GM18951 (cell line): ENCODE data around the gene CLTCL1.
A peak's percentile ranks its signal among the peaks of the same experiment; 100 is the strongest.
"Not testable (repeated sequence)": the region's sequence is repeated elsewhere in the genome, so short reads cannot be mapped to it uniquely, and the experiment has no call there.

Experiments used
- POLR2A ChIP-seq: IDR thresholded peaks from 4 replicates; pipeline ENCODE4 v1.6.1; 2011; ENCODE audit warnings: mild to moderate bottlenecking; ENCODE audit not compliant: insufficient read length, insufficient read depth; ENCODE audit errors: extremely low read depth
- in situ Hi-C: fragments of 300-500 bp; cut with MboI; formaldehyde crosslinking; loops from one replicate; pipeline ENCODE4 v1.12.0; 2022; ENCODE audit warnings: low sequenced_read_pairs, mixed read lengths, inconsistent platforms; ENCODE audit not compliant: unreplicated experiment

CLTCL1 gene

DNA sequence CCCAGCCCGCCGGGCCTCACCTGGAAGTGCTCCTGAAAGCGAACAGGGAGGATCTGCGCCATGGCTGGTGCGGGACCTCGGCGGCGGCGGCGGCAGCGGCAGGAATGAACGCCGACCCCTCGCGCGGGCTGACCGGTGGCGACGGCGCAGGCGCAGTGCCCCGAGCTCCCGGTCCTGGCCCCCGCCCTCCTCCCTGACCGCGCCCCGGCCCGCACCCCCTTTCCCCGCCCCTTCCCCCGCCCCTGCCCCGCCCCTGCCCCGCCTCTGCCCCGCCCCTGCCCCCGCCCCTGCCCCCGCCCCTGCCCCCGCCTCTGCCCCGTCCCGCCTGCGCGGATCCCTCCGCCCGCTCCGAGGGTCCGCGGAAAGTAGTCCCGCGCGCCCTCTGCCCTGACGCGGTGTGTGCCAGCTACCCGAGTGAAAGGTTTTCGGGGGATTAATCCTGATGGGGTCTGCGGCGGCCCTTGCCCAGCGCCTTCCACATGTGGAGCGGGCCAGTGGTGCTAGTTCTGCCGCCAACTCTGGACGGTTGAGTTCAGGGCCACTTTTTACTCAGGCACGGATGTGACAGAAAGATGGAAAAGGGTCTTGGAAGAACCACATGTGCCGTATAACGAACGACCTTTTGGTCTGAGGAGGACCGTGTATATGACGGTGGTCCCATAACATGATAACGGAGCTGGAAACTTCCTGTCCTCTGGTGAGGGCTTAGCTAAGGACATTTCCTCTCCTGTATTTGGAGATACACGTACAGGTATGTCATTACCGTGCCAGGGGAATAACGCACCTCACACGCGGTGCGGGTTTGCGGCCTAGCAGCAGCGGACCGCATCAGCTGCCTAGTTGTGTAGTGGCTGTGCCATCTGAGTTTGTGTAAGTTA, at the start of gene CLTCL1:
TSS of gene CLTCL1 (minus strand) at position 140 of the 878 bp plus-strand sequence. CDS start at position 62, 78 bp downstream.
- in situ Hi-C loops = no loop called here

DNA sequence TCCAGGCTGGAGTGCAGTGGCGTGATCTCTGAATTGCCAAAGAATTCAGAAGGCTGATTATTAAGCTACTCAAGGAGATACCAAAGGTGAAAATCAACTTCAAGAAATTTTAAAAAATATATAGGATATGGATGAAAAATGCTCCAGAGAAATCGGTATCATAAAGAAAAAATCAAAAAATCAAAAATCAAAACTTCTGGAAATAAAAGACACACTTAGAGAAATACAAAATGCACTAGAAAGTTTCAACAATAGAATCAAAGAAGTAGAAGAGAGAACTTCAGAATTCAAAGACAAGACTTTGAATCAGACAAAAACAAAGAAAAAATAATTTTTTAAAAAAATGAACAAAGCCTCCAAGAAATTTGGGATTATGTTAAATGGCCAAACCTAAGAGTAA, 45.6 kb upstream of the CLTCL1 start:
- in situ Hi-C loops = no loop called here
- no peak for TF ChIP-seq POLR2A

More for the DNA sequence above, at the start of gene CLTCL1:
- peak; percentile 64 for TF ChIP-seq POLR2A

DNA sequence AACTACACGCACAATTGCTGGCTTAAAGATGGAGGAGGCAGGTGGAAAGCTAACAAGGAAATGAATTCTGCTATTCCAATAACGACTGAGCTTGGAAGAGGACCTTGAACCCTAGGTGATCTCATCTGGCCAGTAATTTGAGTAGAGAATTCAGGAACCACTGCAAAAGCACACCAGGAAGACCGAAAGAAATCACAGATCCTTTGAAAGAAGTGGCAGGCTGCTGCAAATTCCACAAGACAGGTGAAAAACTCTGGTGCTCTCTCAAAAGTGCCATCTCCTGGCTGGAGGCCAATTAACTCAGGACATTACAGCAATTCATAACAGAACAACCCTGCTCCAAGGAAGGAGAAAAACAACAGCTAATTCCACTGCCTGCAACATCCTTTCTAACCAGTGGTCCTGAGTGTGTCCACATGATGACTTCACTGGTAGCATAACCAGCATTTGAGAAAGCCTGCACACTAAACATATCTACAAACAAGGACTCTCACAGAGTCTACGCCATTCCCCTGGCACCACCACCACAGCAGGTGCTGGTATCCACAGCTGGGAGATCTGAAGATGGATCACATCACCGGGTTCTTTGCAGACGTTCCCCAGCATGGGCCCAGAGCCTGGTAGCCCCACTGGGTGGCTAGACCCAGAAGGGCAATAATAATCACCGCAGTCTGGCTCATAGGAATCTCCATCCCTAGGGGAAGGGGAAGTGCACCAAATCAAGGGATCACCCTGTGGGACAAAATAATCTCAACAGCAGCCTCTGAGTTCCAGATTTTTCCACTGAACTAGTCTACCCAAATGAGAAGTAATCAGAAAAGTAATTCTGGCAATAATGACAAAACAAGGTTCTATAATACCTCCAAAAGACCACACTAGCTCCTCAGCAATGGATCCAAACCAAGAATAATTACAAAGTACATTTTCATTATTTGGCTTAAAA, 44.9 kb upstream of the CLTCL1 start:
- in situ Hi-C loops = no loop called here
- TF ChIP-seq POLR2A = no peak

DNA sequence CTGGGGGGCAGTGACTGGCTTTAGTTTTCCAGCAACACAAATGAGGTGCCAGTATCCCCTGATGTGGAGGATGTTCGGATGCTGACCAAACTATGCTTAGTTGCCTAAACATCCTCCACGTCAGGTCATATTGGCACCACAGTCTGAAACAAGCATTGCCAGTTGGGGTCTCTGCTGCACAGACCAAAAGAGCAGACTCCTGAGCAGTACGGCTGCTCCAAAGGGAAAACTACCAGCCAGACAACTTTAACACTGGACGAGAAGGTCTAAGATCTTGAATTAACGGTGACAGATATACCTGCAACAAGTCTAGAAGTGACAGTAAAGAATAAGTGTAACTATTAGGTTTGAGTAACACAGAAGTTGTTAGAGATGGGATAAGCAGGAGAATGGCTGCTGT, 40.5 kb upstream of the CLTCL1 start:
- TF ChIP-seq POLR2A = no peak
- in situ Hi-C loops = no loop called here

DNA sequence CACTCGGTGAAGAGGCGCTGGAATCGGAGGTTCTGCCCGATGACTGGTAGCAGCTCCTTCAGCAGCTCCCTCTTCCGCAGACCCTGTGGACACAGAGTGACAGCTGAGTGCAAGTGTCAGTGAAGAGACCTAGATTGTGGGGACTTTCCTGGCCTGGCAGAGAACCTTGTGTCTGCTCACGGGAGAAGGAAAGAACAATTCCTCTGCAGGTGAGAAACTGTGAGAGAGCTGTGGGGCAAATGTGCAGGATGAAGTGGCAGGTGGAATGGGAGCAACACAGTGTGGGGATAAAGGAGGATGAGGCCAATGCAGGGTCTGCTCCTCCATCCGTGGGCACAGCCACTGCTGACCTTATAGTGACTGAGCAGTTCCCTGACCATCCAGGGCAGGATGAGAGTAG, 40.0 kb upstream of the CLTCL1 start:
- TF ChIP-seq POLR2A = no peak
- in situ Hi-C loops = no loop called here

DNA sequence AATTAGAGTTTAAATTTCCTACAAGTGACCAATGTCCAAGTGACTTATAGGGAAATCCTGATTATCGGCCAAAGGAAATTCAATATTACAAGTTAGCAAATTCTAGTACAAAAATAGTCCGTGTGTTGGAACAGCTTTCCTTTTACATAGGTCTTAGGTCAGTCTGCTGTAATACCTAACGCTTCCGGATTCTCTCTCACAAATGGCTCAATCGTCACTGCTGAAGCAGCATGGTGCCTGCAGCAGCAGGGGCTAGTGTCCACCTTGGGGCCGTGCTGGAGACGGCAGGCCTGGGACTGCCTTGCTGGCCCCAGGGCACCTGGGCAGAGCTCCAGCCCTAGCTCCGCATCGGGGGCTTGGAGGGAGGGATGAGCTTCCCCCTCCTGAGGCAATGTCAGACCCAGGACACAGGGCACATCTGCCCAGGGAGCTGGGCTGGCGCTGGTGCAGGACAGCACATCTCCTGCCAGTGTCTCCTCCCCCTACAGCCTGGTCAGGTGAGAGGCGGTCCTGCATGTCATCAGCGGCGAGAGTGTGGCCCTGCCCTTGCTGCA, 39.4 kb upstream of the CLTCL1 start:
- no peak for TF ChIP-seq POLR2A
- in situ Hi-C loops = no loop called here

DNA sequence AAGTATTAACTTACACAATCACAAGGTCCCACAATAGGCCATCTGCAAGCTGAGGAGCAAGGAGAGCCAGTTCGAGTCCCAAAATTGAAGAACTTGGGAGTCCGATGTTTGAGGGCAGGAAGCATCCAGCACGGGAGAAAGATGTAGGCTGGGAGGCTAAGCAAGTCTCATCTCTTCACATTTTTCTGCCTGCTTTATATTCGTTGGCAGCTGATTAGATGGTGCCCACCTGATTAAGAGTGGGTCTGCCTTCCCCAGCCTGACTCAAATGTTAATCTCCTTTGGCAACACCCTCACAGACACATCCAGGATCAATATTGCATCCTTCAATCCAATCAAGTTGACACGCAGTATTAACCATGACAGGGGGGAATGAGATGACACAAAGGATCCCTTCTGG, 38.7 kb upstream of the CLTCL1 start:
- in situ Hi-C loops = not testable (repeated sequence)

DNA sequence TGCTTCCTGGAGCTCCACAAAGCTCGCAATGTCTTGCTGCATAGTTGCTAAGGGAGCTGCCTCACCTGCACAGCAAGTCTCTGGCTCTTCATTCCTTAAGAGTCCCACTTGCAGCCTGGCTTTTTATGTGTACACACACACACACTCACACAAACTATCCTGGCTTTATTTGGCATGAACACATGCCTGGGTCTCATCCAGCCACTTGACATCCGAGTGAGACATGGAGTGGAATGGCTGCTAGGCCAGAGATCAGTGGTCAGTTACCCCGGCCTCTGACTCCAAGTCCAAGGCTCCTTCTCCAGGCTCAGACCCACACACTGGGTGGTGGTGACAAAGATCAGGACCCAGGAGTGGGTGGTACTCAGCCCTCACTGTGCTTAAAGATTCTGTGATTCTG, 37.9 kb upstream of the CLTCL1 start:
- in situ Hi-C loops = no loop called here

DNA sequence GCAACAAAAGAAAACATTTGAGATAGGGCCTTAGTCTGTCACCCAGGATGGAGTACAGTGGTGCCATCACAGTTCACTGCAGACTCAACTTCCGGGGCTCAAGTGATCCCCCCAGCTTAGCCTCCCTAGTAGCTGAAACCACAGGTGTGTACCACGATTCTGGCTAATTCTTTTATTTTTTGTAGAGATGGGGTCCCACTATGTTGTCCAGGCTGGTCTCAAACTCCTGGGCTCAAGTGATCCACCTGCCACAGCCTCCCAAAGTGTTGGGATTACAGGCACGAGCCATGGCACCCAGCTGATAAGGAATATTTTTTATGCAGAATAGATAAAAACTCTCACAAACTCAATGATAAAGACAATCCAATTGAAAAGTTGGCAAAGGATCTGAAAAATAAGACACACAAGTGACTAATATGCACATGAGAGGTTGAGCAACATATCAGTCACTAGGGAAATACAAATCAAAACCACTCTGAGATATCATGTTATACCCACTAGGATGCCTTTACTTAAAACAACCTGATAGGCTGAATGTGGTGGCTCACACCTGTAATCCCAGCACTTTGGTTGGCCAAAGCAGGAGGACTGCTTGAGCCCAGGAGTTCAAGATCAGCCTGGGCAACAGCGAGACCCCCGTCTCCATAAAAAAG, 33.9 kb upstream of the CLTCL1 start:
- no peak for TF ChIP-seq POLR2A
- in situ Hi-C loops = no loop called here

More for the DNA sequence above, 37.9 kb upstream of the CLTCL1 start:
- no peak for TF ChIP-seq POLR2A

DNA sequence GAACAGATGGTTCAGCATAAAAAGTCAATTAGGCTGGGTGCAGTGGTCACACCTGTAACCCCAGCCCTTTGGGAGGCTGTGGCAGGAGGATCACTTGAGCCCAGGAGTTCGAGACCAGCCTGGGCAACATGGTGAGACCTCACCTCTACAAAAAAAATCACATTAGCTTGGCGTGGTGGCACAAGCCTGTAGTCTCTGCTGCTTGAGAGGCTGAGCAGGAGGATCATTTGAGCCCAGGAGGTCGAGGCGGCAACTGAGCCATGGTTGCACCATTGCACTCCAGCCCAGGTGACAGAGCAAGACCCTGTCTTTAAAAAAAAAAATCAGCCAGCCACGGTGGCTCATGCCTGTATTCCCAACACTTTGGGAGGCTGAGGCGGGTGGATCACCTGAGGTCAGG, 31.9 kb upstream of the CLTCL1 start:
- in situ Hi-C loops = not testable (repeated sequence)

DNA sequence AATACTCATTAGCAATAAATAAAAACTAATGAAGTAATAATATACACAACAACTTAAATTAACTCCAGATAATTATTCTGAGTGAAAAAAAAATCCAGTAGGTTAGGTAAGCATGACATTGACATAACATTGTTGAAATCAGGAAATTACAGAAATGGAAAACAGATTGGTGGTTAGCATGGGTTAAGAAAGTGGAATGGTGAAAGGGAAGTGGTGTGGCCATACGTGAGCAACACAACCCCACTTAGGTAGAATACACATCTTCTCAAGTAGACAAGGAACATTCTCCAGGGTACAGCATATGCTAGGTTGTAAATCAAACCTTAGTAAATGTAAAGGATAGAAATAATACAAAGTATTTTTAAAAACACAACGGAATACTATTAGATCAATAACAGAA, 30.2 kb upstream of the CLTCL1 start:
- TF ChIP-seq POLR2A = no peak
- in situ Hi-C loops = no loop called here

DNA sequence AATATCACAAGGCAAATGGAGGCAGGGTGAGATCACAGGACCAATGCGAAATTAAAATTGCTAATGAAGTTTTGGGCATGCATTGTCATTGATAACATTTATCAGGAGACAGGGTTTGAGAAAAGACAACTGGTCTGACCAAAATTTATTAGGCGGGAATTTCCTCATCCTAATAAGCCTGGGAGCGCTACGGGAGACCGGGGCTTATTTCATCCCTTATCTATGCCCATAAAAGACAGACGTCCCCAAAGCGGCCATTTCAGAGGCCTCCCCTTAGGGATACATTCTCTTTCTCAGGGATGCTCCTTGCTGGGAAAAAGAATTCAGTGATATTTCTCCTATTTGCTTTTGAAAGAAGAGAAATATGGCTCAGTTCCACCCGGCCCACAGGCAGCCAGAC, 28.6 kb upstream of the CLTCL1 start:
- in situ Hi-C loops = not testable (repeated sequence)

DNA sequence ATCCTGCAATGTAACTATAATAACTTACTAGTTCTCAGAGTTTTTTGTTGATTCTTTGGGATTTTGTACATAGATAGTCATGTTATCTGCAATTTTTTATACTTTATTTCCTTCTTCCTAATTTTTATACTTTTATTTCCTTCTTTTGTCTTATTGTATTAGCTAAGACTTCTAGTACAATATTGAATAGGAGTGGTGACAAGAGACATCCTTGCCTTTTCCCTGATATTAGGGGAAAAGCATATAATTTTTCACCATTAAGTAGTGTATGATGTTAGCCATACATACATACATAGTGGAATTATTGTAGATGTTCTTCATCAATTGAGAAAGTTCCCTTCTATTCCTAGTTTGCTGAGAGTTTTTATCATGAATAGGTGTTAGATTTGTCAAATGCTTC, 27.8 kb upstream of the CLTCL1 start:
- in situ Hi-C loops = no loop called here
- TF ChIP-seq POLR2A = no peak
